ENCODE measurements around the gene SPOCK3.

Gene SPOCK3

DNA sequence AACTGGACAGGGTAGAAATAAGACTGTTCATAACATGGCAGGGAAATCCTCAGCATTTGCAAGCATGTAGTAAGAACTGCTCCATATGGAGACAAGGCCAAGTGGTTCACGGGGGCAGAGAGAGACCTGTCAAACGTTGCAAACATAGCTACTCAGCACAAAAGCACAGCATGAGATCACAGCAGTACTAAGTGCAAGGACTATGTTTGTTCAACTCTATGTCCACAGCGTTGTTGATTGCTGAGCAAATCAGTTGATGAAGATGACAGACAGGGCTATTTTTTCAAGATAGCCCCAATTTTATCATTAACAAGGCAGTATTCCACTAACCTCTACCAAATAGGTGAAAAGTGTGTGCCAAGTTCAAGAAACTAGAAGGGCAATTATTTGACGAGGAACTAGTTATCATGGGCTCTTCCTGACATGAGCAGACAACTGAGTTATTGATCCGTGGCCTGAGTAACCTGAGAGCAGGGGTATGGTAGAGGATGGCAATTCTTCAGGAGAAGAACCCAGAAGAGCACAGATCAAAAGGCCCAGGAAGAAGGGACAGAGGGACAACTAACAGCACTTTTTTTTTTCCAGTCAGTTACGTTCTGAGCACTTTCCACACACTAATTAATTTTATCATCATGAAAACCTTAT is 57.4 kb downstream of the SPOCK3 start:
- no peak for TF ChIP-seq EGR1 (IDR thresholded peaks at IDR 0.05)
- TF ChIP-seq NFIC (IDR thresholded peaks at IDR 0.05): no peak
- TF ChIP-seq CREB1 (IDR thresholded peaks at IDR 0.05; ENCODE audit: low read depth): no peak
- TF ChIP-seq FOXM1 (IDR thresholded peaks at IDR 0.05; ENCODE audit: borderline replicate concordance, low read depth): no peak
- no peak for TF ChIP-seq ZBTB7A (IDR thresholded peaks at IDR 0.05; ENCODE audit: low read depth)
- TF ChIP-seq, protein P1, sequence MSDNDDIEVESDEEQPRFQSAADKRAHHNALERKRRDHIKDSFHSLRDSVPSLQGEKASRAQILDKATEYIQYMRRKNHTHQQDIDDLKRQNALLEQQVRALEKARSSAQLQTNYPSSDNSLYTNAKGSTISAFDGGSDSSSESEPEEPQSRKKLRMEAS (IDR thresholded peaks at IDR 0.05): no peak
- TF ChIP-seq, protein P2, sequence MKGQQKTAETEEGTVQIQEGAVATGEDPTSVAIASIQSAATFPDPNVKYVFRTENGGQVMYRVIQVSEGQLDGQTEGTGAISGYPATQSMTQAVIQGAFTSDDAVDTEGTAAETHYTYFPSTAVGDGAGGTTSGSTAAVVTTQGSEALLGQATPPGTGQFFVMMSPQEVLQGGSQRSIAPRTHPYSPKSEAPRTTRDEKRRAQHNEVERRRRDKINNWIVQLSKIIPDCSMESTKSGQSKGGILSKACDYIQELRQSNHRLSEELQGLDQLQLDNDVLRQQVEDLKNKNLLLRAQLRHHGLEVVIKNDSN (IDR thresholded peaks at IDR 0.05): no peak
- TF ChIP-seq TAF1 (IDR thresholded peaks at IDR 0.05; ENCODE audit: low read depth): no peak
- no peak for TF ChIP-seq TCF12 (IDR thresholded peaks at IDR 0.05; ENCODE audit: low read depth)
- no peak for TF ChIP-seq CEBPB (IDR thresholded peaks at IDR 0.05)
- TF ChIP-seq RAD21 (IDR thresholded peaks at IDR 0.05; ENCODE audit: low read depth): no peak
- no peak for TF ChIP-seq TEAD4 (IDR thresholded peaks at IDR 0.05)
- TF ChIP-seq YY1 (IDR thresholded peaks at IDR 0.05; ENCODE audit: low read depth): no peak
- TF ChIP-seq EP300 (IDR thresholded peaks at IDR 0.05; ENCODE audit: borderline replicate concordance): no peak
- no peak for TF ChIP-seq REST (IDR thresholded peaks at IDR 0.05; ENCODE audit: low read depth)

DNA sequence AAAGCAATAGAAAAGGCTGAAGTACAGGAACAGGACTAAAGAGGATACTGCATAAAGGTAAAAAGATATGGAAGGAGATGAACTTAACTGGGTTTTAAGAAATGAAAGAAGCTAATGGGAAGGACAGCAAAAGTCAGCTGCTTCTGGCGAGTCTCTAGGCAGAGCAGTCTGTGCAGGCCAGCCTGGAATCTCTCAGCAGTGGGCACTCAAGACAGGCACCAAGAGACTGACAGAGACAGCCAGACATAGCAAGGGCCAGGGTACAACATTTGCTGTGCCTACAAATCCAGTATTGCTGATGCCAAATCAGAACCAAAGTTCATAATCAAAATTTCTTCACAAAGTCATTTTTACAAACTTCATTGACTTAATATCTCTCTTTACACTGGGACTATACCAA is 62.4 kb downstream of the SPOCK3 start:
- TF ChIP-seq FOXM1 (IDR thresholded peaks at IDR 0.05; ENCODE audit: borderline replicate concordance, low read depth): no peak
- no peak for TF ChIP-seq TEAD4 (IDR thresholded peaks at IDR 0.05)
- no peak for TF ChIP-seq CREB1 (IDR thresholded peaks at IDR 0.05; ENCODE audit: low read depth)
- no peak for TF ChIP-seq EP300 (IDR thresholded peaks at IDR 0.05; ENCODE audit: borderline replicate concordance)
- no peak for TF ChIP-seq REST (IDR thresholded peaks at IDR 0.05; ENCODE audit: low read depth)
- no peak for TF ChIP-seq ZBTB7A (IDR thresholded peaks at IDR 0.05; ENCODE audit: low read depth)
- TF ChIP-seq TCF12 (IDR thresholded peaks at IDR 0.05; ENCODE audit: low read depth): no peak
- no peak for TF ChIP-seq NFIC (IDR thresholded peaks at IDR 0.05)
- TF ChIP-seq TAF1 (IDR thresholded peaks at IDR 0.05; ENCODE audit: low read depth): no peak
- TF ChIP-seq, protein P1 (IDR thresholded peaks at IDR 0.05): no peak
- TF ChIP-seq, protein P2 (IDR thresholded peaks at IDR 0.05): no peak
- TF ChIP-seq EGR1 (IDR thresholded peaks at IDR 0.05): no peak
- no peak for TF ChIP-seq YY1 (IDR thresholded peaks at IDR 0.05; ENCODE audit: low read depth)
- no peak for TF ChIP-seq RAD21 (IDR thresholded peaks at IDR 0.05; ENCODE audit: low read depth)
- no peak for TF ChIP-seq CEBPB (IDR thresholded peaks at IDR 0.05)

GRCh38 chr4:167168611-167169010 is 65.7 kb downstream of the SPOCK3 start:
- TF ChIP-seq CEBPB (IDR thresholded peaks at IDR 0.05): no peak
- TF ChIP-seq ZBTB7A (IDR thresholded peaks at IDR 0.05; ENCODE audit: low read depth): no peak
- TF ChIP-seq TEAD4 (IDR thresholded peaks at IDR 0.05): no peak
- TF ChIP-seq CREB1 (IDR thresholded peaks at IDR 0.05; ENCODE audit: low read depth): no peak
- no peak for TF ChIP-seq TAF1 (IDR thresholded peaks at IDR 0.05; ENCODE audit: low read depth)
- no peak for TF ChIP-seq NFIC (IDR thresholded peaks at IDR 0.05)
- no peak for TF ChIP-seq FOXM1 (IDR thresholded peaks at IDR 0.05; ENCODE audit: borderline replicate concordance, low read depth)
- TF ChIP-seq RAD21 (IDR thresholded peaks at IDR 0.05; ENCODE audit: low read depth): no peak
- no peak for TF ChIP-seq TCF12 (IDR thresholded peaks at IDR 0.05; ENCODE audit: low read depth)
- TF ChIP-seq EGR1 (IDR thresholded peaks at IDR 0.05): no peak
- no peak for TF ChIP-seq EP300 (IDR thresholded peaks at IDR 0.05; ENCODE audit: borderline replicate concordance)
- TF ChIP-seq YY1 (IDR thresholded peaks at IDR 0.05; ENCODE audit: low read depth): no peak
- no peak for TF ChIP-seq REST (IDR thresholded peaks at IDR 0.05; ENCODE audit: low read depth)
- TF ChIP-seq, protein P2 (IDR thresholded peaks at IDR 0.05): no peak
